ENCODE results near the gene PIK3AP1.

- no peak for TF ChIP-seq EZH2 (IDR thresholded peaks at IDR 0.05; ENCODE audit: insufficient read depth, low read length)
- TF ChIP-seq, protein P1, sequence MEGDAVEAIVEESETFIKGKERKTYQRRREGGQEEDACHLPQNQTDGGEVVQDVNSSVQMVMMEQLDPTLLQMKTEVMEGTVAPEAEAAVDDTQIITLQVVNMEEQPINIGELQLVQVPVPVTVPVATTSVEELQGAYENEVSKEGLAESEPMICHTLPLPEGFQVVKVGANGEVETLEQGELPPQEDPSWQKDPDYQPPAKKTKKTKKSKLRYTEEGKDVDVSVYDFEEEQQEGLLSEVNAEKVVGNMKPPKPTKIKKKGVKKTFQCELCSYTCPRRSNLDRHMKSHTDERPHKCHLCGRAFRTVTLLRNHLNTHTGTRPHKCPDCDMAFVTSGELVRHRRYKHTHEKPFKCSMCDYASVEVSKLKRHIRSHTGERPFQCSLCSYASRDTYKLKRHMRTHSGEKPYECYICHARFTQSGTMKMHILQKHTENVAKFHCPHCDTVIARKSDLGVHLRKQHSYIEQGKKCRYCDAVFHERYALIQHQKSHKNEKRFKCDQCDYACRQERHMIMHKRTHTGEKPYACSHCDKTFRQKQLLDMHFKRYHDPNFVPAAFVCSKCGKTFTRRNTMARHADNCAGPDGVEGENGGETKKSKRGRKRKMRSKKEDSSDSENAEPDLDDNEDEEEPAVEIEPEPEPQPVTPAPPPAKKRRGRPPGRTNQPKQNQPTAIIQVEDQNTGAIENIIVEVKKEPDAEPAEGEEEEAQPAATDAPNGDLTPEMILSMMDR (IDR thresholded peaks at IDR 0.05; ENCODE audit: insufficient read depth, low read depth, low read length) = no peak
Measured at GRCh38 chr10:96700374-96701099, 19.8 kb downstream of the PIK3AP1 start.

Data from astrocyte (in vitro differentiated cells and primary cell).